H9 (cell line): Measurements from ENCODE around the gene RHBDL1. TPM values are rescaled to one million over a fixed set of nuclear protein-coding genes. Genes with fewer than 3 reads are reported as not detected.

ENCODE experiments used
- DNase-seq: peaks from one replicate; pipeline ENCODE4 v3.0.0-alpha.2; 2017
- H2AFZ ChIP-seq: one replicate; pipeline ENCODE4 v1.6.1; 2013; ENCODE audit warnings: mild to moderate bottlenecking, low read length, control low read depth, moderate library complexity
- H2AK5ac ChIP-seq: 2 replicates; pipeline ENCODE4 v1.6.1; 2013; ENCODE audit warnings: low read length, control low read depth, mixed read lengths; ENCODE audit not compliant: insufficient read length
- H2BK120ac ChIP-seq: one replicate; pipeline ENCODE4 v1.6.1; 2013; ENCODE audit warnings: low read depth, mild to moderate bottlenecking, low read length, control low read depth, inconsistent platforms; ENCODE audit not compliant: poor library complexity, severe bottlenecking
- H2BK12ac ChIP-seq: 2 replicates; pipeline ENCODE4 v1.6.1; 2013; ENCODE audit warnings: low read length, control low read depth, mixed read lengths, low read depth; ENCODE audit not compliant: insufficient read length
- H2BK15ac ChIP-seq: 2 replicates; pipeline ENCODE4 v1.6.1; 2013; ENCODE audit warnings: low read depth, low read length, control low read depth
- H2BK20ac ChIP-seq: one replicate; pipeline ENCODE4 v1.6.1; 2013; ENCODE audit warnings: low read depth, mild to moderate bottlenecking, low read length, control low read depth, inconsistent platforms; ENCODE audit not compliant: poor library complexity, severe bottlenecking
- H2BK5ac ChIP-seq: 2 replicates; pipeline ENCODE4 v1.6.1; 2013; ENCODE audit warnings: low read length, control low read depth, mixed read lengths; ENCODE audit not compliant: insufficient read length
- H3K14ac ChIP-seq: 2 replicates; pipeline ENCODE4 v1.6.1; 2013; ENCODE audit warnings: low read length, control low read depth; ENCODE audit not compliant: insufficient read depth
- H3K18ac ChIP-seq: 2 replicates; pipeline ENCODE4 v1.6.1; 2013; ENCODE audit warnings: low read depth, mild to moderate bottlenecking, mixed read lengths, low read length, control low read depth; ENCODE audit not compliant: insufficient read length
- H3K23ac ChIP-seq: 2 replicates; pipeline ENCODE4 v1.6.1; 2013; ENCODE audit warnings: low read length, control low read depth, mixed read lengths, low read depth; ENCODE audit not compliant: insufficient read length
- H3K23me2 ChIP-seq: 2 replicates; pipeline ENCODE4 v1.6.1; 2013; ENCODE audit warnings: low read depth, mild to moderate bottlenecking, mixed read lengths, low read length, control low read depth; ENCODE audit not compliant: insufficient read length, poor library complexity, severe bottlenecking
- H3K27ac ChIP-seq: 2 replicates; pipeline ENCODE4 v1.5.1; 2013; ENCODE audit warnings: low read length, control low read depth, mixed read lengths, low read depth; ENCODE audit not compliant: insufficient read length
- H3K27me3 ChIP-seq: 2 replicates; pipeline ENCODE4 v1.6.1; 2013; ENCODE audit warnings: low read length, control low read depth, inconsistent platforms; ENCODE audit not compliant: insufficient read depth
- H3K4ac ChIP-seq: 2 replicates; pipeline ENCODE4 v1.6.1; 2013; ENCODE audit warnings: low read depth, mild to moderate bottlenecking, control low read depth, inconsistent platforms, low read length, moderate library complexity
- H3K4me1 ChIP-seq: 2 replicates; pipeline ENCODE4 v1.6.1; 2013; ENCODE audit warnings: low read length, control low read depth, inconsistent platforms; ENCODE audit not compliant: insufficient read depth
- H3K4me2 ChIP-seq: 2 replicates; pipeline ENCODE4 v1.6.1; 2013; ENCODE audit warnings: low read length, control low read depth, mixed read lengths; ENCODE audit not compliant: insufficient read length, insufficient read depth
- H3K56ac ChIP-seq: 2 replicates; pipeline ENCODE4 v1.6.1; 2013; ENCODE audit warnings: low read depth, mild to moderate bottlenecking, mixed read lengths, low read length, control low read depth; ENCODE audit not compliant: insufficient read length
- H3K79me1 ChIP-seq: 2 replicates; pipeline ENCODE4 v1.6.1; 2013; ENCODE audit warnings: low read depth, mild to moderate bottlenecking, moderate library complexity, low read length, control low read depth, inconsistent platforms; ENCODE audit not compliant: insufficient read depth, poor library complexity, severe bottlenecking
- H3K79me2 ChIP-seq: 2 replicates; pipeline ENCODE4 v1.6.1; 2013; ENCODE audit warnings: low read length, control low read depth, inconsistent platforms; ENCODE audit not compliant: insufficient read depth
- H3K9ac ChIP-seq: 2 replicates; pipeline ENCODE4 v1.6.1; 2013; ENCODE audit warnings: low read length, control low read depth, mixed read lengths; ENCODE audit not compliant: insufficient read length; ENCODE audit errors: extremely low read depth
- H3K9me3 ChIP-seq: one replicate; pipeline ENCODE4 v1.6.1; 2013; ENCODE audit warnings: low read depth, low read length, inconsistent platforms; ENCODE audit not compliant: control insufficient read depth
- H3T11ph ChIP-seq: one replicate; pipeline ENCODE4 v1.6.1; 2013; ENCODE audit warnings: mild to moderate bottlenecking, low read length, control low read depth, inconsistent platforms
- H4K20me1 ChIP-seq: one replicate; pipeline ENCODE4 v1.6.1; 2013; ENCODE audit not compliant: control insufficient read depth, insufficient read length, insufficient read depth
- H4K5ac ChIP-seq: 2 replicates; pipeline ENCODE4 v1.6.1; 2013; ENCODE audit warnings: low read depth, mild to moderate bottlenecking, mixed read lengths, low read length, control low read depth; ENCODE audit not compliant: insufficient read length
- H4K8ac ChIP-seq: replicated peaks from 2 replicates; pipeline ENCODE4 v1.6.1; 2013; ENCODE audit warnings: low read length, control low read depth, mixed read lengths, low read depth; ENCODE audit not compliant: insufficient read length
- H4K91ac ChIP-seq: 2 replicates; pipeline ENCODE4 v1.6.1; 2013; ENCODE audit warnings: low read depth, mild to moderate bottlenecking, moderate library complexity, mixed read lengths, low read length, control low read depth; ENCODE audit not compliant: insufficient read length
- H3K27ac Mint-ChIP-seq, 3 experiments: 2 replicates in 2 of 3; 3 replicates in 1 of 3; pipeline ENCODE4 v1.8.0; 2020 to 2021; ENCODE audit warnings: mixed read lengths in 3 of 3, mild to moderate bottlenecking in 1 of 3, moderate library complexity in 1 of 3
- H3K27me3 Mint-ChIP-seq: 2 replicates; pipeline ENCODE4 v1.8.0; 2021; ENCODE audit warnings: low read depth, mild to moderate bottlenecking, moderate library complexity, mixed read lengths
- H3K36me3 Mint-ChIP-seq, 3 experiments: 2 replicates in 2 of 3; 3 replicates in 1 of 3; pipeline ENCODE4 v1.8.0; 2020 to 2021; ENCODE audit warnings: low read depth in 3 of 3, mixed read lengths in 3 of 3; ENCODE audit not compliant: insufficient read depth in 1 of 3
- H3K4me1 Mint-ChIP-seq, 2 experiments: 2 replicates each; pipeline ENCODE4 v1.8.0; 2020; ENCODE audit warnings: mixed read lengths in 2 of 2
- H3K4me3 Mint-ChIP-seq, 2 experiments: 2 replicates in 1 of 2; 3 replicates in 1 of 2; pipeline ENCODE4 v1.8.0; 2020 to 2021; ENCODE audit warnings: mild to moderate bottlenecking in 2 of 2, mixed read lengths in 2 of 2, moderate library complexity in 1 of 2
- H3K9me3 Mint-ChIP-seq, 2 experiments: 2 replicates in 1 of 2; 3 replicates in 1 of 2; pipeline ENCODE4 v1.8.0; 2020; ENCODE audit warnings: mild to moderate bottlenecking in 2 of 2, mixed read lengths in 2 of 2, moderate library complexity in 1 of 2
- WGBS: extraction: QIAGEN DNeasy Blood & Tissue Kit; methylation state at CpG from one replicate; pipeline ENCODE4 v1.1.7; 2013; ENCODE audit warnings: missing lambda C conversion rate, low lambda C conversion rate, mixed read lengths; ENCODE audit not compliant: insufficient read length; ENCODE audit errors: extremely low coverage; 5-methylcytosine and 5-hydroxymethylcytosine counted together
- total RNA-seq: library from RNA; stranded (reverse); gene quantifications from 2 replicates; pipeline ENCODE4 v1.2.1, GENCODE V29; 2021
- TF ChIP-seq, protein P1 (sequence below): fragments of 200-600 bp; sonication (generic); conservative IDR thresholded peaks from 3 replicates; pipeline ENCODE4 v1.8.0; 2021; ENCODE audit warnings: antibody characterized with exemption, mild to moderate bottlenecking

The RHBDL1 gene
- total RNA-seq, 1 experiment from 2014 or later, result 7.6 TPM

DNA sequence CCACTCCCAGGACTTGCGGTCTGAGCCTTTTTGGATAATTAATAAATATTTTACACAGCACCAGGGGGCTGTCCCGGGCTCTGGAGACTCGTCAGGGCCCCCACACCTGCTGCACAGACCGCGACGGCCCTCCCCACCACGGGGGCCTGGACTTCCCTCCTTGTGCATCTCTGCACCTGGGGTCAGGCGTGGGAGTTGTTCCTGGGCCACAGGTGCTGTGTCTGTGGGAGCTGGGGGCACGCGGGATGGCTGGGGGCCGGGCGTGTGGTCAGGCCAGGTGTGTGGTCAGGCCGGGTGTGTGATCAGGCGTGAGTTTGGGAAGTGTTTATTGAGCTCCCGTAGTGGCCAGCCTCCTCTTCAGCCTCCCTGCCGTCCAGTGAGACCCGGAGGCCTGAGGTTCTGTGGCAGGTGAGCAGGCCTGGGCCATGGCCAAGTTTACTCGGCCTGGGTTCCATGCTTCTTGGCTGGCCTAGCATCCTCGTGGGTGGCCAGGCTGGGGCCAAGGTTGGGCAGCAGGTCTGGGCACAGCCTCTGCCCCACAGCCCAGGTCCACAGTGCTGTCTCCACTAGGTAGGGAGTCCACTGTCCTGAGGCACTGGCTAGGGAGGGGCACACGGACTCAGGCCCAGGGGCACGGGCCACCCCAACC, 2.9 kb downstream of the RHBDL1 start:
- no peak overlapping the region; the same call in 1 of the 2 replicates for H3K14ac ChIP-seq
- no peaks in the 10 kb centered on the region for H3K9me3 Mint-ChIP-seq
- no peaks in the 10 kb centered on the region for H3K9me3 ChIP-seq
- H4K8ac ChIP-seq, result no peak overlapping the region
- no peak overlapping the region for H4K5ac ChIP-seq
- H3K27me3 ChIP-seq, result no peaks in the 10 kb centered on the region
- H3K9ac ChIP-seq, result no peak overlapping the region
- no peak overlapping the region for H2BK15ac ChIP-seq
- H4K20me1 ChIP-seq, result no peaks in the 10 kb centered on the region
- DNase-seq, result no peak
- peaks cover 15% of the 10 kb centered on the region for H3K23me2 ChIP-seq
- no peak overlapping the region for H3K4me2 ChIP-seq
- H3K27ac Mint-ChIP-seq, result no peak overlapping the region
- peaks cover 23 to 41% of the 10 kb centered on the region in 2 experiments for H3K4me1 Mint-ChIP-seq
- H2BK5ac ChIP-seq, result no peak overlapping the region
- H3T11ph ChIP-seq, result no peak overlapping the region
- H2AK5ac ChIP-seq, result no peak overlapping the region
- no CpG with 5 or more reads among the region's 21 CpGs for WGBS
- H3K27me3 Mint-ChIP-seq, result peaks cover 3% of the 10 kb centered on the region; the same call in 1 of the 2 replicates
- no peak overlapping the region for H3K18ac ChIP-seq
- no peak overlapping the region for H2BK12ac ChIP-seq
- no peak overlapping the region for H3K27ac ChIP-seq
- H3K4ac ChIP-seq, result no peak overlapping the region
- H2BK120ac ChIP-seq, result no peak overlapping the region
- H4K91ac ChIP-seq, result no peak overlapping the region
- no peak overlapping the region for H2AFZ ChIP-seq
- no peak overlapping the region for H3K56ac ChIP-seq
- no peak overlapping the region for H3K4me3 Mint-ChIP-seq
- H3K79me2 ChIP-seq, result peaks cover 2% of the 10 kb centered on the region; the same call in 1 of the 2 replicates
- H3K4me1 ChIP-seq, result no peaks in the 10 kb centered on the region
- H3K79me1 ChIP-seq, result no peaks in the 10 kb centered on the region
- H3K23ac ChIP-seq, result no peak overlapping the region
- TF ChIP-seq, protein P1, sequence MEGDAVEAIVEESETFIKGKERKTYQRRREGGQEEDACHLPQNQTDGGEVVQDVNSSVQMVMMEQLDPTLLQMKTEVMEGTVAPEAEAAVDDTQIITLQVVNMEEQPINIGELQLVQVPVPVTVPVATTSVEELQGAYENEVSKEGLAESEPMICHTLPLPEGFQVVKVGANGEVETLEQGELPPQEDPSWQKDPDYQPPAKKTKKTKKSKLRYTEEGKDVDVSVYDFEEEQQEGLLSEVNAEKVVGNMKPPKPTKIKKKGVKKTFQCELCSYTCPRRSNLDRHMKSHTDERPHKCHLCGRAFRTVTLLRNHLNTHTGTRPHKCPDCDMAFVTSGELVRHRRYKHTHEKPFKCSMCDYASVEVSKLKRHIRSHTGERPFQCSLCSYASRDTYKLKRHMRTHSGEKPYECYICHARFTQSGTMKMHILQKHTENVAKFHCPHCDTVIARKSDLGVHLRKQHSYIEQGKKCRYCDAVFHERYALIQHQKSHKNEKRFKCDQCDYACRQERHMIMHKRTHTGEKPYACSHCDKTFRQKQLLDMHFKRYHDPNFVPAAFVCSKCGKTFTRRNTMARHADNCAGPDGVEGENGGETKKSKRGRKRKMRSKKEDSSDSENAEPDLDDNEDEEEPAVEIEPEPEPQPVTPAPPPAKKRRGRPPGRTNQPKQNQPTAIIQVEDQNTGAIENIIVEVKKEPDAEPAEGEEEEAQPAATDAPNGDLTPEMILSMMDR, result no peak
- no peak overlapping the region for H2BK20ac ChIP-seq
- H3K36me3 Mint-ChIP-seq, result peaks cover 14 to 27% (median 21%) of the 10 kb centered on the region in 3 experiments; a peak in 6 of 7 replicates
